ENCODE results near the gene CEP112. TPM values are rescaled to one million over a fixed set of nuclear protein-coding genes. Genes with fewer than 3 reads are reported as not detected.

CEP112 gene
- total and polyA plus RNA-seq, 2 of the 8 experiments (the other 6 are each of a cell fraction or from before 2014, with no cell fraction given), result 0.62 to 3.1 TPM

DNA sequence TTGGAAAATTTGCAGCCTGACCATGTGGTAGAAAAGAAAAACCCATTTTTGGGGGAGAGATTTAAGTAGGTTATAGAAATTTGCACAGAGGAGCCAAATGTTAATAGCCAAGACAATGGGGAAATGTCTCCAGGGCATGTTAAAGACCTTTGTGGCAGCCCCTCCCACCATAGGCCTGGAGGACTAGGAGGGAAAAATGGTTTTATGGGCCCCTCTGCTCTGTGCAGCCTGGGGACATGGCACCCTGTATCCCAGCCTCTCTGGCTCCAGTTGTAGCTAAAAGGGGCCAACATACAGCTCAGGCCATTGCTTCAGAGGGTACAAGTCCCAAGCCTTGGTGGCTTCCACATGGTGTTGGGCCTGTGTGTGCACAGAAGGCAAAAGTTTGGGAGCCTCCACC lies 384.6 kb downstream of the CEP112 start (continued):
- TF ChIP-seq, protein P1, sequence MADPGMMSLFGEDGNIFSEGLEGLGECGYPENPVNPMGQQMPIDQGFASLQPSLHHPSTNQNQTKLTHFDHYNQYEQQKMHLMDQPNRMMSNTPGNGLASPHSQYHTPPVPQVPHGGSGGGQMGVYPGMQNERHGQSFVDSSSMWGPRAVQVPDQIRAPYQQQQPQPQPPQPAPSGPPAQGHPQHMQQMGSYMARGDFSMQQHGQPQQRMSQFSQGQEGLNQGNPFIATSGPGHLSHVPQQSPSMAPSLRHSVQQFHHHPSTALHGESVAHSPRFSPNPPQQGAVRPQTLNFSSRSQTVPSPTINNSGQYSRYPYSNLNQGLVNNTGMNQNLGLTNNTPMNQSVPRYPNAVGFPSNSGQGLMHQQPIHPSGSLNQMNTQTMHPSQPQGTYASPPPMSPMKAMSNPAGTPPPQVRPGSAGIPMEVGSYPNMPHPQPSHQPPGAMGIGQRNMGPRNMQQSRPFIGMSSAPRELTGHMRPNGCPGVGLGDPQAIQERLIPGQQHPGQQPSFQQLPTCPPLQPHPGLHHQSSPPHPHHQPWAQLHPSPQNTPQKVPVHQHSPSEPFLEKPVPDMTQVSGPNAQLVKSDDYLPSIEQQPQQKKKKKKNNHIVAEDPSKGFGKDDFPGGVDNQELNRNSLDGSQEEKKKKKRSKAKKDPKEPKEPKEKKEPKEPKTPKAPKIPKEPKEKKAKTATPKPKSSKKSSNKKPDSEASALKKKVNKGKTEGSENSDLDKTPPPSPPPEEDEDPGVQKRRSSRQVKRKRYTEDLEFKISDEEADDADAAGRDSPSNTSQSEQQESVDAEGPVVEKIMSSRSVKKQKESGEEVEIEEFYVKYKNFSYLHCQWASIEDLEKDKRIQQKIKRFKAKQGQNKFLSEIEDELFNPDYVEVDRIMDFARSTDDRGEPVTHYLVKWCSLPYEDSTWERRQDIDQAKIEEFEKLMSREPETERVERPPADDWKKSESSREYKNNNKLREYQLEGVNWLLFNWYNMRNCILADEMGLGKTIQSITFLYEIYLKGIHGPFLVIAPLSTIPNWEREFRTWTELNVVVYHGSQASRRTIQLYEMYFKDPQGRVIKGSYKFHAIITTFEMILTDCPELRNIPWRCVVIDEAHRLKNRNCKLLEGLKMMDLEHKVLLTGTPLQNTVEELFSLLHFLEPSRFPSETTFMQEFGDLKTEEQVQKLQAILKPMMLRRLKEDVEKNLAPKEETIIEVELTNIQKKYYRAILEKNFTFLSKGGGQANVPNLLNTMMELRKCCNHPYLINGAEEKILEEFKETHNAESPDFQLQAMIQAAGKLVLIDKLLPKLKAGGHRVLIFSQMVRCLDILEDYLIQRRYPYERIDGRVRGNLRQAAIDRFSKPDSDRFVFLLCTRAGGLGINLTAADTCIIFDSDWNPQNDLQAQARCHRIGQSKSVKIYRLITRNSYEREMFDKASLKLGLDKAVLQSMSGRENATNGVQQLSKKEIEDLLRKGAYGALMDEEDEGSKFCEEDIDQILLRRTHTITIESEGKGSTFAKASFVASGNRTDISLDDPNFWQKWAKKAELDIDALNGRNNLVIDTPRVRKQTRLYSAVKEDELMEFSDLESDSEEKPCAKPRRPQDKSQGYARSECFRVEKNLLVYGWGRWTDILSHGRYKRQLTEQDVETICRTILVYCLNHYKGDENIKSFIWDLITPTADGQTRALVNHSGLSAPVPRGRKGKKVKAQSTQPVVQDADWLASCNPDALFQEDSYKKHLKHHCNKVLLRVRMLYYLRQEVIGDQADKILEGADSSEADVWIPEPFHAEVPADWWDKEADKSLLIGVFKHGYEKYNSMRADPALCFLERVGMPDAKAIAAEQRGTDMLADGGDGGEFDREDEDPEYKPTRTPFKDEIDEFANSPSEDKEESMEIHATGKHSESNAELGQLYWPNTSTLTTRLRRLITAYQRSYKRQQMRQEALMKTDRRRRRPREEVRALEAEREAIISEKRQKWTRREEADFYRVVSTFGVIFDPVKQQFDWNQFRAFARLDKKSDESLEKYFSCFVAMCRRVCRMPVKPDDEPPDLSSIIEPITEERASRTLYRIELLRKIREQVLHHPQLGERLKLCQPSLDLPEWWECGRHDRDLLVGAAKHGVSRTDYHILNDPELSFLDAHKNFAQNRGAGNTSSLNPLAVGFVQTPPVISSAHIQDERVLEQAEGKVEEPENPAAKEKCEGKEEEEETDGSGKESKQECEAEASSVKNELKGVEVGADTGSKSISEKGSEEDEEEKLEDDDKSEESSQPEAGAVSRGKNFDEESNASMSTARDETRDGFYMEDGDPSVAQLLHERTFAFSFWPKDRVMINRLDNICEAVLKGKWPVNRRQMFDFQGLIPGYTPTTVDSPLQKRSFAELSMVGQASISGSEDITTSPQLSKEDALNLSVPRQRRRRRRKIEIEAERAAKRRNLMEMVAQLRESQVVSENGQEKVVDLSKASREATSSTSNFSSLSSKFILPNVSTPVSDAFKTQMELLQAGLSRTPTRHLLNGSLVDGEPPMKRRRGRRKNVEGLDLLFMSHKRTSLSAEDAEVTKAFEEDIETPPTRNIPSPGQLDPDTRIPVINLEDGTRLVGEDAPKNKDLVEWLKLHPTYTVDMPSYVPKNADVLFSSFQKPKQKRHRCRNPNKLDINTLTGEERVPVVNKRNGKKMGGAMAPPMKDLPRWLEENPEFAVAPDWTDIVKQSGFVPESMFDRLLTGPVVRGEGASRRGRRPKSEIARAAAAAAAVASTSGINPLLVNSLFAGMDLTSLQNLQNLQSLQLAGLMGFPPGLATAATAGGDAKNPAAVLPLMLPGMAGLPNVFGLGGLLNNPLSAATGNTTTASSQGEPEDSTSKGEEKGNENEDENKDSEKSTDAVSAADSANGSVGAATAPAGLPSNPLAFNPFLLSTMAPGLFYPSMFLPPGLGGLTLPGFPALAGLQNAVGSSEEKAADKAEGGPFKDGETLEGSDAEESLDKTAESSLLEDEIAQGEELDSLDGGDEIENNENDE (IDR thresholded peaks at IDR 0.05; ENCODE audit: insufficient replicate concordance, low read length), result no peak
- TF ChIP-seq SP4 (IDR thresholded peaks at IDR 0.05; ENCODE audit: low read length) (no peak), BCL11A (IDR thresholded peaks at IDR 0.05; ENCODE audit: low read depth in 2 of 2, low read length in 2 of 2) (no peak), EGR1 (IDR thresholded peaks at IDR 0.05; ENCODE audit: borderline replicate concordance, low read depth, low read length) (no peak)

Measured in H1 (cell line).